ENCODE results near the gene INHBB.
A peak's percentile ranks its signal among the peaks of the same experiment; 100 is the strongest.

INHBB gene

GRCh38 chr2:120345608-120346007 is 328 bp upstream of the INHBB start:
- no peak overlapping the region for H2AFZ ChIP-seq (ENCODE audit: low read length)
- 0 out of 2 replicates have a peak, but pooled peaks cover 7% of the 10 kb centered on the region for H3K27me3 ChIP-seq (ENCODE audit: insufficient read depth, low read length)
- no peak overlapping the region for H3K9ac ChIP-seq (ENCODE audit: low read length)
- no peaks in the 10 kb centered on the region for H4K20me1 ChIP-seq (ENCODE audit: insufficient read depth, low read length)
- H3K27ac ChIP-seq (ENCODE audit: low read depth, low read length, poor library complexity, severe bottlenecking), result no peak overlapping the region
- peak overlapping the region; percentile 27; the same call in 1 of the 2 replicates for H3K4me2 ChIP-seq (ENCODE audit: low read length)
- H3K4me1 ChIP-seq (ENCODE audit: insufficient read depth, low read length, severe bottlenecking), result peaks cover 21% of the 10 kb centered on the region
- no peaks in the 10 kb centered on the region for H3K36me3 ChIP-seq (ENCODE audit: insufficient read depth, low read length)
- no peak overlapping the region for H3K4me3 ChIP-seq (ENCODE audit: low read depth, low read length, poor library complexity, severe bottlenecking)
- H3K9me2 ChIP-seq (ENCODE audit: low read depth, low read length), result no peaks in the 10 kb centered on the region
- H3K79me2 ChIP-seq (ENCODE audit: insufficient read depth, low read length), result no peaks in the 10 kb centered on the region
- H3F3A ChIP-seq (ENCODE audit: insufficient read depth, low read length), result no peaks in the 10 kb centered on the region
- no peak for TF ChIP-seq EZH2 (IDR thresholded peaks at IDR 0.05; ENCODE audit: borderline replicate concordance, low read length)
- no peaks in the 10 kb centered on the region for H3K9me3 ChIP-seq (ENCODE audit: low read length)

DNA sequence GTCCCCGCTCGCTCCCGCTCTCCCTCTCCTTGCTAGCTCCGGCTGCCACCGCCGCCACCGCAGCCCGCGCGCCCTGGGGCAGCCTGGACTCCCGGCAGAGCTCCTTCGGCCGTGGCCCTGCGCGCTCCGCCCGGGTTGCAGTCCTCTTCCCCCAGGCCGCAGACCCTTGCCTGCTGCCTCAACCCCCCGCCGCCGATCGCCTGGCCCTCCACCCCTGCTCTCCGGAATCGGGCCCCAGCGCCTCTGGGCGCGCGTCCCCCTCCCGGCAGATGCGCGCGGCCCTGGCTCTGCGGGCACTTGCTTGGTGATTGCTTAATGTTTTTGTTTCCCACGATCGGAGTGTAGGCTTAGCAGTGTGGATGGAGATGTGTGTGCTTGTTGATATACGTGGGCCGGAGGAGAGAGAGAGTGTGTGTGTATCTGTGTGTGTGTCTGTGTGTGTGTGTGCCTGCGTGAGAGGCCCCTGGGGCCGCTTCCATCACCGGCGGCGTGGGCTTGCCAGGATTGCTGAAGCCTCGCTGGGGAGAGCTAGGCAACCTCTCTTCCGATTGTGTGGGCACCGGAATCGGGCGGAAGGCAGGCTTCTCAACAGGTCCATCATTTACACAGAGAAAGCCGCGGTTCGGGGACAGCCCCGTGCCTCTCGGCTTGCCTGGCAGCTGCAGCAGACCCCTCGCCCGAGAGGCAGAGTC is 877 bp downstream of the INHBB start:
- Histone ChIP-seq H3K27ac (ENCODE audit: low read depth, low read length, poor library complexity, severe bottlenecking) (no peak overlapping the region), H3K36me3 (ENCODE audit: insufficient read depth, low read length) (no peaks in the 10 kb centered on the region), H3K9me2 (ENCODE audit: low read depth, low read length) (no peaks in the 10 kb centered on the region), H3K4me2 (ENCODE audit: low read length) (no peak overlapping the region), H4K20me1 (ENCODE audit: insufficient read depth, low read length) (no peaks in the 10 kb centered on the region), H3K27me3 (ENCODE audit: insufficient read depth, low read length) (0 out of 2 replicates have a peak, but pooled peaks cover 7% of the 10 kb centered on the region), H2AFZ (ENCODE audit: low read length) (no peak overlapping the region), H3K79me2 (ENCODE audit: insufficient read depth, low read length) (no peaks in the 10 kb centered on the region), H3K9me3 (ENCODE audit: low read length) (no peaks in the 10 kb centered on the region), H3K4me3 (ENCODE audit: low read depth, low read length, poor library complexity, severe bottlenecking) (no peak overlapping the region), H3F3A (ENCODE audit: insufficient read depth, low read length) (no peaks in the 10 kb centered on the region), H3K4me1 (ENCODE audit: insufficient read depth, low read length, severe bottlenecking) (peaks cover 17% of the 10 kb centered on the region), H3K9ac (ENCODE audit: low read length) (no peak overlapping the region)
- TF ChIP-seq EZH2 (IDR thresholded peaks at IDR 0.05; ENCODE audit: borderline replicate concordance, low read length) (no peak), CTCF (IDR thresholded peaks at IDR 0.05; ENCODE audit: low read length) (no peak)

DNA sequence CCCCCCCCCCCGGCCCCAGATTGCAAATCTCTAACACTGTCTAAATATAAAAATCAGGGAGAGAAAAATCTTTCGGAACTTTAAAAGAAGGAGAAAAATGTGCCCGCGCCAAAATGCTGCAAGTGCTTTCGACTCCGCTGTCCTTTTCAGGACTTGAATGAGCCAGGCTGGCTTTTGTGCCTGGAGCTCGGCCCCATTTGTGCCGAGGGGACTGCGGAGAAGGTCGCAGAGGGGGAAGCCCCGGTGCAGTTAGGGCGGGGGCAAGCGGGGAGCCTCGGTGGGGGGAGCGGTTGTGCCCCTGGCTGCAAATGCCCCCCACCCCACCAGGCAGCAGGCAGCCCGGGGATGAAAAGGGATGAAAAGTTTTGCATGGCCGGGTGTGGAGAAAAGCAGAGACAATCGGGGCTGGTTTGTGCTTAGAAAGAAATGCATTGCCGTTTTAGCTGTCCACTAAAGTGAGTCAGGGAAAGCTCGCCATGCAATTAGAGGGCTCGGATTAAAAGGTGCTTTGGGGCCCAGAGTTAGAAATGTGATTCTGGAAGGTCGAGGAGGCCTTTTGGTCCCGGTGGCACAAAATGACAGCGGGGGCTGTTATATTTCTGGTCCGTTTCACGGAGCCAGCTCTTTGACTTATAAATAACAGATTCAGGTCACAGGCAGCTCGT is 1.6 kb downstream of the INHBB start:
- Histone ChIP-seq H2AFZ (ENCODE audit: low read length) (no peak overlapping the region), H3K9me3 (ENCODE audit: low read length) (no peaks in the 10 kb centered on the region), H3K4me3 (ENCODE audit: low read depth, low read length, poor library complexity, severe bottlenecking) (no peak overlapping the region), H4K20me1 (ENCODE audit: insufficient read depth, low read length) (no peaks in the 10 kb centered on the region), H3K9me2 (ENCODE audit: low read depth, low read length) (no peaks in the 10 kb centered on the region), H3K79me2 (ENCODE audit: insufficient read depth, low read length) (no peaks in the 10 kb centered on the region), H3K4me1 (ENCODE audit: insufficient read depth, low read length, severe bottlenecking) (peaks cover 10% of the 10 kb centered on the region), H3K27ac (ENCODE audit: low read depth, low read length, poor library complexity, severe bottlenecking) (no peak overlapping the region), H3K27me3 (ENCODE audit: insufficient read depth, low read length) (0 out of 2 replicates have a peak, but pooled peaks cover 7% of the 10 kb centered on the region), H3K36me3 (ENCODE audit: insufficient read depth, low read length) (no peaks in the 10 kb centered on the region), H3K9ac (ENCODE audit: low read length) (no peak overlapping the region), H3F3A (ENCODE audit: insufficient read depth, low read length) (no peaks in the 10 kb centered on the region), H3K4me2 (ENCODE audit: low read length) (no peak overlapping the region)
- TF ChIP-seq EZH2 (IDR thresholded peaks at IDR 0.05; ENCODE audit: borderline replicate concordance, low read length), result no peak
- no peak for TF ChIP-seq CTCF (IDR thresholded peaks at IDR 0.05; ENCODE audit: low read length)
